Keratinocyte (primary cell): Measurements from ENCODE around the gene SHOC1. TPM values are rescaled to one million over a fixed set of nuclear protein-coding genes. Genes with fewer than 3 reads are reported as not detected.

Experiments
- DNase-seq: peaks from one replicate; pipeline ENCODE4 v3.0.0-alpha.2; 2011; ENCODE audit warnings: low read depth, missing footprints, low spot score
- FAIRE-seq: peaks from 2 replicates; lab custom pipeline; 2011; peaks lifted over from hg19 to GRCh38; lab: Jason Lieb, UNC
- H2AFZ ChIP-seq: 2 replicates; pipeline ENCODE4 v1.6.0; 2012; ENCODE audit warnings: low read length, control low read depth, inconsistent platforms; ENCODE audit not compliant: control insufficient read depth
- H3K27ac ChIP-seq: 2 replicates; pipeline ENCODE4 v1.5.1; 2011; ENCODE audit warnings: low read length; ENCODE audit not compliant: control insufficient read depth, insufficient read depth
- H3K27me3 ChIP-seq: 3 replicates; pipeline ENCODE4 v1.6.0; 2011; ENCODE audit warnings: low read length; ENCODE audit not compliant: control insufficient read depth, insufficient read depth; ENCODE audit errors: extremely low read depth
- H3K36me3 ChIP-seq, 2 experiments: 2 replicates in 1 of 2; 3 replicates in 1 of 2; pipeline ENCODE4 v1.5.1; 2011; ENCODE audit warnings: low read length in 2 of 2, mild to moderate bottlenecking in 1 of 2; ENCODE audit not compliant: control insufficient read depth in 2 of 2, insufficient read depth in 2 of 2; ENCODE audit errors: extremely low read depth in 1 of 2
- H3K4me1 ChIP-seq: 3 replicates; pipeline ENCODE4 v1.5.1; 2011; ENCODE audit warnings: low read length; ENCODE audit not compliant: control insufficient read depth, insufficient read depth; ENCODE audit errors: extremely low read depth
- H3K4me2 ChIP-seq: 3 replicates; pipeline ENCODE4 v1.6.0; 2011; ENCODE audit warnings: low read depth, low read length; ENCODE audit not compliant: control insufficient read depth, insufficient read depth; ENCODE audit errors: extremely low read depth
- H3K4me3 ChIP-seq, 3 experiments: fragments of 200-600 bp in 1 of 3; sonication (generic) in 1 of 3; 2 replicates in 2 of 3; 3 replicates in 1 of 3; pipeline ENCODE4 v1.5.1; 2011 to 2016; ENCODE audit warnings: low read length in 3 of 3, mild to moderate bottlenecking in 3 of 3, control low read depth in 2 of 3, inconsistent platforms in 1 of 3, low read depth in 1 of 3, mixed read lengths in 1 of 3, mixed run types in 1 of 3, moderate library complexity in 1 of 3; ENCODE audit not compliant: control insufficient read depth in 2 of 3, insufficient read depth in 2 of 3; ENCODE audit errors: extremely low read depth in 1 of 3
- H3K79me2 ChIP-seq: 2 replicates; pipeline ENCODE4 v1.6.0; 2012; ENCODE audit warnings: low read length; ENCODE audit not compliant: control insufficient read depth, insufficient read depth
- H3K9ac ChIP-seq: 3 replicates; pipeline ENCODE4 v1.6.0; 2011; ENCODE audit warnings: low read length; ENCODE audit not compliant: control insufficient read depth, insufficient read depth; ENCODE audit errors: extremely low read depth
- H3K9me1 ChIP-seq: 3 replicates; pipeline ENCODE4 v1.6.0; 2011; ENCODE audit warnings: low read length; ENCODE audit not compliant: control insufficient read depth, insufficient read depth; ENCODE audit errors: extremely low read depth
- H3K9me3 ChIP-seq: 2 replicates; pipeline ENCODE4 v1.5.1; 2012; ENCODE audit warnings: low read depth, low read length; ENCODE audit not compliant: control insufficient read depth
- H4K20me1 ChIP-seq: 3 replicates; pipeline ENCODE4 v1.6.0; 2011; ENCODE audit warnings: low read length; ENCODE audit not compliant: control insufficient read depth, insufficient read depth; ENCODE audit errors: extremely low read depth
- EZH2 ChIP-seq: IDR thresholded peaks from one replicate; pipeline ENCODE4 v1.6.1; 2012; ENCODE audit warnings: inconsistent platforms, mild to moderate bottlenecking, low read length, moderate library complexity
- dilution Hi-C: fragments of 300-500 bp; cut with MboI; formaldehyde crosslinking; loops from one replicate; pipeline ENCODE4 v1.7.0; 2020; ENCODE audit warnings: low sequenced_read_pairs; ENCODE audit not compliant: extremely low pct_ligation_motif_present
- polyA plus RNA-seq, 5 experiments: library from polyadenylated mRNA; depleted of rRNA in 3 of 5; stranded (reverse) in 3 of 5; stranded (forward) in 1 of 5; unstranded in 1 of 5; fragments of >200 nt; gene quantifications; 1 replicate in 1 of 5; 2 replicates in 3 of 5; 3 replicates in 1 of 5; pipeline versions ENCODE4 v1.2.1 to v1.2.3, GENCODE V29; 2011 to 2012; ENCODE audit warnings: missing spikeins in 2 of 5, low read depth in 1 of 5, low replicate concordance in 1 of 5
- TF ChIP-seq, protein P1 (sequence below), 3 experiments: IDR thresholded peaks in 1 of 3; conservative IDR thresholded peaks in 1 of 3; optimal IDR thresholded peaks in 1 of 3; 2 replicates in 2 of 3; 3 replicates in 1 of 3; pipeline versions ENCODE3 to v1.5.1; 2011; ENCODE audit warnings: low read length in 3 of 3, mild to moderate bottlenecking in 3 of 3, moderate library complexity in 2 of 3, control low read depth in 1 of 3, inconsistent platforms in 1 of 3; ENCODE audit not compliant: insufficient read depth in 2 of 3; ENCODE audit errors: extremely low read depth in 1 of 3

The SHOC1 gene
- polyA plus RNA-seq, 1 donor (not counting 4 experiments of a cell fraction or from before 2014, with no cell fraction given), result 0.03 TPM

GRCh38 chr9:111783424-111783823 is 11.3 kb downstream of the SHOC1 start:
- H2AFZ ChIP-seq, result no peak overlapping the region
- no peaks in the 10 kb centered on the region for H4K20me1 ChIP-seq
- FAIRE-seq (no peak), DNase-seq (no peak)
- dilution Hi-C loops, result no loop called here
- H3K27ac ChIP-seq, result no peak overlapping the region
- H3K27me3 ChIP-seq, result no peaks in the 10 kb centered on the region
- H3K36me3 ChIP-seq, result no peaks in the 10 kb centered on the region
- H3K79me2 ChIP-seq, result no peaks in the 10 kb centered on the region
- no peak overlapping the region for H3K9ac ChIP-seq
- H3K9me3 ChIP-seq, result no peaks in the 10 kb centered on the region
- no peak overlapping the region for H3K4me3 ChIP-seq
- no peak overlapping the region for H3K4me2 ChIP-seq
- no peak for TF ChIP-seq EZH2
- TF ChIP-seq, protein P1, sequence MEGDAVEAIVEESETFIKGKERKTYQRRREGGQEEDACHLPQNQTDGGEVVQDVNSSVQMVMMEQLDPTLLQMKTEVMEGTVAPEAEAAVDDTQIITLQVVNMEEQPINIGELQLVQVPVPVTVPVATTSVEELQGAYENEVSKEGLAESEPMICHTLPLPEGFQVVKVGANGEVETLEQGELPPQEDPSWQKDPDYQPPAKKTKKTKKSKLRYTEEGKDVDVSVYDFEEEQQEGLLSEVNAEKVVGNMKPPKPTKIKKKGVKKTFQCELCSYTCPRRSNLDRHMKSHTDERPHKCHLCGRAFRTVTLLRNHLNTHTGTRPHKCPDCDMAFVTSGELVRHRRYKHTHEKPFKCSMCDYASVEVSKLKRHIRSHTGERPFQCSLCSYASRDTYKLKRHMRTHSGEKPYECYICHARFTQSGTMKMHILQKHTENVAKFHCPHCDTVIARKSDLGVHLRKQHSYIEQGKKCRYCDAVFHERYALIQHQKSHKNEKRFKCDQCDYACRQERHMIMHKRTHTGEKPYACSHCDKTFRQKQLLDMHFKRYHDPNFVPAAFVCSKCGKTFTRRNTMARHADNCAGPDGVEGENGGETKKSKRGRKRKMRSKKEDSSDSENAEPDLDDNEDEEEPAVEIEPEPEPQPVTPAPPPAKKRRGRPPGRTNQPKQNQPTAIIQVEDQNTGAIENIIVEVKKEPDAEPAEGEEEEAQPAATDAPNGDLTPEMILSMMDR (optimal IDR thresholded peaks at IDR 0.05 in 1 of 3, IDR thresholded peaks at IDR 0.05 in 1 of 3, conservative IDR thresholded peaks at IDR 0.05 in 1 of 3; ENCODE audit: extremely low read depth in 1 of 3, insufficient read depth in 2 of 3, low read length in 3 of 3), result no peak
- H3K9me1 ChIP-seq, result no peaks in the 10 kb centered on the region
- H3K4me1 ChIP-seq, result no peaks in the 10 kb centered on the region

- no peaks in the 10 kb centered on the region for H3K9me1 ChIP-seq
- dilution Hi-C loops, result no loop called here
- H4K20me1 ChIP-seq, result no peaks in the 10 kb centered on the region
- no peaks in the 10 kb centered on the region for H3K4me1 ChIP-seq
- H3K27ac ChIP-seq, result no peak overlapping the region
- no peaks in the 10 kb centered on the region for H3K9me3 ChIP-seq
- no peak overlapping the region for H3K4me3 ChIP-seq
- H3K36me3 ChIP-seq, result no peaks in the 10 kb centered on the region
- no peak overlapping the region for H3K4me2 ChIP-seq
- no peaks in the 10 kb centered on the region for H3K27me3 ChIP-seq
- FAIRE-seq (no peak), DNase-seq (no peak)
- TF ChIP-seq EZH2, result no peak
- TF ChIP-seq, protein P1 (optimal IDR thresholded peaks at IDR 0.05 in 1 of 3, IDR thresholded peaks at IDR 0.05 in 1 of 3, conservative IDR thresholded peaks at IDR 0.05 in 1 of 3; ENCODE audit: extremely low read depth in 1 of 3, insufficient read depth in 2 of 3, low read length in 3 of 3), result no peak
- no peaks in the 10 kb centered on the region for H3K79me2 ChIP-seq
- H2AFZ ChIP-seq, result no peak overlapping the region
- no peak overlapping the region for H3K9ac ChIP-seq
Measured at GRCh38 chr9:111766066-111766465, 28.7 kb downstream of the SHOC1 start.
